Upper lobe of left lung (tissue), 6 donors: ENCODE results near the gene EBF4. TPM values are rescaled to one million over a fixed set of nuclear protein-coding genes. Genes with fewer than 3 reads are reported as not detected.

Source experiments
- ATAC-seq, 2 donors: fragments of 200-7000 bp; cut with Tn5 transposase; one replicate each; pipeline ENCODE4 v1.9.1; 2022; ENCODE audit warnings: mild to moderate bottlenecking in 2 of 2, moderate library complexity in 2 of 2; ENCODE audit not compliant: low FRiP score in 2 of 2
- DNase-seq, 2 donors: peaks; one replicate each; pipeline ENCODE4 v3.0.0-alpha.2; 2019 to 2020
- H3K27ac ChIP-seq, 4 donors: fragments of 200-600 bp; sonication (generic); one replicate each; pipeline ENCODE4 v1.5.1; 2016 to 2019
- H3K27me3 ChIP-seq, 4 donors: fragments of 200-600 bp; sonication (generic); one replicate each; pipeline ENCODE4 v1.5.1; 2017 to 2019
- H3K36me3 ChIP-seq, 4 donors: fragments of 200-600 bp; sonication (generic); one replicate each; pipeline ENCODE4 v1.5.1; 2016 to 2019
- H3K4me1 ChIP-seq, 4 donors: fragments of 200-600 bp; sonication (generic); one replicate each; pipeline ENCODE4 v1.5.1; 2018 to 2019
- H3K4me3 ChIP-seq, 4 donors: fragments of 200-600 bp; sonication (generic); one replicate each; pipeline ENCODE4 v1.5.1; 2017 to 2019; ENCODE audit warnings: mild to moderate bottlenecking in 2 of 4, moderate library complexity in 1 of 4
- H3K9me3 ChIP-seq, 4 donors: fragments of 200-600 bp; sonication (generic); one replicate each; pipeline ENCODE4 v1.5.1; 2018 to 2019
- CTCF ChIP-seq, 6 experiments: fragments of 450-650 bp in 4 of 6; fragments of 200-600 bp in 2 of 6; sonication (generic) in 2 of 6; IDR thresholded peaks; one replicate each; pipeline ENCODE4 v1.5.1; 2016 to 2019; ENCODE audit warnings: antibody characterized with exemption in 6 of 6
- EP300 ChIP-seq, 4 donors: sonication (generic); formaldehyde crosslinking; IDR thresholded peaks; one replicate each; pipeline ENCODE4 v1.5.1; 2017; ENCODE audit warnings: antibody characterized with exemption in 4 of 4, control low read depth in 2 of 4
- POLR2A ChIP-seq, 4 donors: fragments of 450-650 bp; IDR thresholded peaks; one replicate each; pipeline ENCODE4 v1.5.1; 2016 to 2017; ENCODE audit warnings: antibody characterized with exemption in 4 of 4, mild to moderate bottlenecking in 2 of 4
- POLR2AphosphoS5 ChIP-seq, 2 donors: sonication (generic); formaldehyde crosslinking; IDR thresholded peaks; one replicate each; pipeline ENCODE4 v1.5.1; 2017; ENCODE audit warnings: antibody characterized with exemption in 2 of 2
- WGBS, 2 donors: methylation state at CpG; one replicate each; pipeline ENCODE4 v1.1.5; 2017 to 2018; 5-methylcytosine and 5-hydroxymethylcytosine counted together
- total RNA-seq, 6 donors: library from RNA; depleted of rRNA in 4 of 6; stranded (reverse); fragments of >200 nt in 4 of 6; gene quantifications; one replicate each; pipeline versions ENCODE4 v1.1.0 to v1.2.1, GENCODE V29; 2016 to 2021
- donor health status: DM: no; HTN: no; CAD: no; lungs with moderate emphysema.
- donor health status: DM: no; HTN: yes; CAD: no; lungs with severe emphysema.

Gene EBF4
- total RNA-seq, 6 donors from 2014 or later: 7.8 to 23.7 (median 12.9) TPM

- 76 to 89% methylated on average over 6 to 7 of the region's 7 CpGs for WGBS, 2 donors
- no peaks in the 10 kb centered on the region for H3K27me3 ChIP-seq
- H3K4me3 ChIP-seq: no peak overlapping the region
- no peaks in the 10 kb centered on the region for H3K9me3 ChIP-seq
- no peaks in the 10 kb centered on the region for H3K36me3 ChIP-seq
- ATAC-seq: no peak
- no peak overlapping the region for H3K27ac ChIP-seq
- TF ChIP-seq POLR2A (IDR thresholded peaks at IDR 0.05): no peak
- TF ChIP-seq EP300 (IDR thresholded peaks at IDR 0.05): no peak
- TF ChIP-seq POLR2AphosphoS5 (IDR thresholded peaks at IDR 0.05): no peak
- no peak for TF ChIP-seq CTCF (IDR thresholded peaks at IDR 0.05)
- no peak for DNase-seq
- no peaks in the 10 kb centered on the region for H3K4me1 ChIP-seq
Measured at GRCh38 chr20:2760297-2760951, 67.8 kb downstream of the EBF4 start.

- no peaks in the 10 kb centered on the region for H3K4me1 ChIP-seq
- no peaks in the 10 kb centered on the region for H3K9me3 ChIP-seq
- H3K27me3 ChIP-seq: no peaks in the 10 kb centered on the region
- no peak for TF ChIP-seq EP300 (IDR thresholded peaks at IDR 0.05)
- no peak for TF ChIP-seq CTCF (IDR thresholded peaks at IDR 0.05)
- TF ChIP-seq POLR2AphosphoS5 (IDR thresholded peaks at IDR 0.05): no peak
- no peak for TF ChIP-seq POLR2A (IDR thresholded peaks at IDR 0.05)
- WGBS, 2 donors: 88 to 94% methylated on average over 2 of the region's 2 CpGs
- no peak for DNase-seq
- H3K36me3 ChIP-seq: no peaks in the 10 kb centered on the region
- ATAC-seq: no peak
- no peak overlapping the region for H3K4me3 ChIP-seq
- H3K27ac ChIP-seq: no peak overlapping the region
Measured at GRCh38 chr20:2760952-2761305, 68.3 kb downstream of the EBF4 start.

GRCh38 chr20:2761885-2762284 lies 69.3 kb downstream of the EBF4 start:
- H3K9me3 ChIP-seq: no peaks in the 10 kb centered on the region
- no peak overlapping the region for H3K27ac ChIP-seq
- H3K4me3 ChIP-seq: no peak overlapping the region
- no peaks in the 10 kb centered on the region for H3K4me1 ChIP-seq
- H3K36me3 ChIP-seq: no peaks in the 10 kb centered on the region
- DNase-seq: no peak
- no peaks in the 10 kb centered on the region for H3K27me3 ChIP-seq
- WGBS, 2 donors: 84 to 90% methylated on average over 3 to 4 of the region's 4 CpGs
- ATAC-seq: no peak
- no peak for TF ChIP-seq POLR2AphosphoS5 (IDR thresholded peaks at IDR 0.05)
- TF ChIP-seq POLR2A (IDR thresholded peaks at IDR 0.05): no peak
- TF ChIP-seq EP300 (IDR thresholded peaks at IDR 0.05): no peak
- no peak for TF ChIP-seq CTCF (IDR thresholded peaks at IDR 0.05)

GRCh38 chr20:2762578-2763131 lies 70.1 kb downstream of the EBF4 start:
- 46 to 52% methylated on average over 2 of the region's 2 CpGs for whole genome bisulfite sequencing, 2 donors
- no peak for TF ChIP-seq POLR2AphosphoS5 (IDR thresholded peaks at IDR 0.05)
- no peak for TF ChIP-seq CTCF (IDR thresholded peaks at IDR 0.05)
- TF ChIP-seq EP300 (IDR thresholded peaks at IDR 0.05): no peak
- no peak for TF ChIP-seq POLR2A (IDR thresholded peaks at IDR 0.05)
- Histone ChIP-seq H3K9me3 (no peaks in the 10 kb centered on the region), H3K27me3 (no peaks in the 10 kb centered on the region), H3K4me3 (no peak overlapping the region), H3K36me3 (no peaks in the 10 kb centered on the region), H3K4me1 (peaks cover 0 to 2% (median under 1%) of the 10 kb centered on the region in 4 donors), H3K27ac (no peak overlapping the region)
- DNase-seq (no peak), ATAC-seq (no peak)

GRCh38 chr20:2763186-2763585 lies 70.6 kb downstream of the EBF4 start:
- Histone ChIP-seq H3K36me3 (no peaks in the 10 kb centered on the region), H3K4me1 (peaks cover 0 to 7% (median 2%) of the 10 kb centered on the region in 4 donors), H3K4me3 (no peak overlapping the region), H3K27ac (no peak overlapping the region), H3K9me3 (no peaks in the 10 kb centered on the region), H3K27me3 (no peaks in the 10 kb centered on the region)
- ATAC-seq (no peak), DNase-seq (no peak)
- WGBS, 2 donors: 69% methylated on average over 5 of the region's 5 CpGs
- TF ChIP-seq POLR2AphosphoS5 (IDR thresholded peaks at IDR 0.05): no peak
- TF ChIP-seq CTCF (IDR thresholded peaks at IDR 0.05): no peak
- no peak for TF ChIP-seq POLR2A (IDR thresholded peaks at IDR 0.05)
- no peak for TF ChIP-seq EP300 (IDR thresholded peaks at IDR 0.05)
